SK-MEL-5 (cell line): ENCODE measurements around the gene NKAIN2. TPM values are rescaled to one million over a fixed set of nuclear protein-coding genes. Genes with fewer than 3 reads are reported as not detected.

Experiments used
- DNase-seq: peaks from one replicate; pipeline ENCODE4 v3.0.0-alpha.2; 2016; ENCODE audit warnings: low read depth, low spot score
- in situ Hi-C: cut with HindIII; loops from 2 replicates; pipeline ENCODE4 v1.10.0; 2016; ENCODE audit warnings: low sequenced_read_pairs, high pct_unique_total_duplicates, low pct_unique_long_range_greater_than_20kb
- total RNA-seq: library from RNA; depleted of rRNA; stranded (reverse); fragments of >200 nt; shearing (Covaris generic); gene quantifications from 2 replicates; pipeline ENCODE4 v1.2.3, GENCODE V29; 2014

The NKAIN2 gene
- total RNA-seq, 1 experiment from 2014 or later: not detected

DNA sequence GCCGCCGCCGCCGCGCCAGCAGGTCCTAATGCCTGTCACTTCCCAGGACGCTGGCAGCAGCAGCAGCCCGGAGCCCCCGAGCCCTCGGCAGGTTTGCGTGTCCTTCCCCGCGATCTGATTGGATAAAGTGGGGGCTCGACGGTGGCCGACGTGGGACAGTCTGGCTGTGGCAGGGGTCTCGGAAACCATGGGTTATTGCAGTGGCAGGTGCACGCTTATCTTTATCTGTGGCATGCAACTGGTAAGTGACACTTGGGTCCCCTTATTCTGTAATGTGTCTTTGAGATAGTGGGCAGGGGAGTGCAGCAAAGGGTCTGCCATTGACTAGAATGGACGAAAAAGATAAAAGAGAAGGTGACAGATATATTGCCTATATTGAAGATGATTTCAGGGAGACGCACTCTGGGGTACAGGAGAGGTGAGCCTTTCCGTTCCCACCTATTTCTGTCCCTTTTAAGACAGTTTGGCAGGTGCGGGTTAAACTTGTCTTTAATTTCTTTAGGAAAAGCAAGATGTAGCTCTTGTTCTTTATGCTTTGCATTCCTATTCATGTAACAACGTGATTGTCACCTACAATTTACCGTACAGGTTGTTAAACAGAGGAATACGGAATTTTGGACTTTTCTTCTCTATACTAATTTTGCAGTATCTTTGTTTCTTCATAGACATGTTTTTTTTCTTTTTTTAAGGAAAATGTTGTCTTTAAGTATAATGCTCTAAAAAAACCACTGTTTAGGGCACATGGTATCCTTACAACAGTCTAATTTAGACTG is 535 bp downstream of the NKAIN2 start:
- no peak for DNase-seq
- in situ Hi-C loops: no loop called here

DNA sequence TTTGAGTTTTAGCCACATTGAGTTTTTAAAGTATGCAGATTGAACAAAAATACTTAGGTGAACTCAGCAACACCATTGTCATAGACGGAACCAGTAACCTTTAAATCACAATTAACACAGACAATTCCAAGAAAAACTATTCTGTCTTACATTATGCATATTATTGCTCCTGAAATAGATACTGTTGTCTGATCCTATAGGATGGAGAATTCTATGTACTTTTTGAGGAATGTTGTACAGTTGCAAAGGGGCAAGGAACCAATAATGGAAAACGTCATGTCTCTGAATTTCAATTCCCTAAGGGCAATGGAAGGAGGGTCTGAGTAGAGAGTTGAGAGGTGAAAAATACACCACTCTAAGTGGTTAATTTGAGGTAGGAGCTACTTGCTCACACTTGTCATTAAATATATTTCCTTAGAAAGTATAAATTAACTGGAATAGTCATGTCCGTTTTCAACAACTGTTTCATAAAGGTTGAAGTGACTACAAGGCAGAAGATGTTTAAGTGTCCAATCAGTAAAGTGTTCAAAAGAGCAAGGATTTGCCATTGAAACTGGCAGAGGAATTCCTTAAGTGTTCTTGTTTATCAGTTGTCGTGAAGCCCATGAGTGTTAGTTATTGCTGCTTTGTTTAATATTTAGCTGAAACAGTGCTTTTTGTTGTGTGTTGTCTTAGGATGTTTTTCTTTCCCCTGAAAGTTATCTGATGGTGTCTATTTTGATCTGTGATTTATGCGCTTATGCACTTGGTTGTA is 1.3 kb downstream of the NKAIN2 start:
- no peak for DNase-seq
- in situ Hi-C loops: no loop called here

DNA sequence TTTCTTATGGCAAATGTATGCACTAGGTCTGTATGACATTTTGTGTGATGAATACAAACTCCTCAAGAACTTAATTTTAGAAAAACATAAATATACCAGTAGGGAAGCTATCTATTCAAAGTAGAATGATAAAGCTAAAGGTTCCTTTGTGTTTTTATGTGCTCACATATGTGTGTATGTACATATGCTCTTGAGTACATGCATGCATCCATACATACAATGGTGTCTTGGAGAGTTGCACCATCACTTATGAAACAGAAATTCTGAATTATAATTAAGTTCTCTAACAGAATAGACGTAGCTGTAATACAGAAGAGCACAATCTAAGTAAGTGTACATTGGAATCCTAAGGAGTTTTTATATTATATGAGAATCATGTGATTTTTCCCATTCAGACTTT is 2.3 kb downstream of the NKAIN2 start:
- in situ Hi-C loops: no loop called here

DNA sequence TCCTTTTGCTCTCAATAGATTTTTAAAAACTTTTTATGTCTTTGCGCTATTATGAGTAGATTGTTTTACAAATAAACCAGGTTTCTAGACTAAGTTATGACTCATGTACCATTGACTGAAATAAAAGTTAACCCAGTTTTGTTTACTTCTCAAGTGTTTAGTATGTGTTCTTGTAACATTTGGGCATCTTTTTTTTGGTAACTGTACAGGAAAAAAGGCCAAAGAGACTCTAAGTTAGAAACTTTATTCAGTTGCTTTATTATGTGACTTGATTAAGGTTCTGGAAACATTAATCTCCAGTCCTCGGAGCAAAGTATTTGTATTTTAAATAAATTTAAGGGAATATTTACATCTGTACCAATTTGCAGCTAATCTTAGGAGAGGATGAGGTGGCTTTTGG is 2.9 kb downstream of the NKAIN2 start:
- DNase-seq: no peak
- in situ Hi-C loops: no loop called here

More for the DNA sequence above, 2.3 kb downstream of the NKAIN2 start:
- no peak for DNase-seq

DNA sequence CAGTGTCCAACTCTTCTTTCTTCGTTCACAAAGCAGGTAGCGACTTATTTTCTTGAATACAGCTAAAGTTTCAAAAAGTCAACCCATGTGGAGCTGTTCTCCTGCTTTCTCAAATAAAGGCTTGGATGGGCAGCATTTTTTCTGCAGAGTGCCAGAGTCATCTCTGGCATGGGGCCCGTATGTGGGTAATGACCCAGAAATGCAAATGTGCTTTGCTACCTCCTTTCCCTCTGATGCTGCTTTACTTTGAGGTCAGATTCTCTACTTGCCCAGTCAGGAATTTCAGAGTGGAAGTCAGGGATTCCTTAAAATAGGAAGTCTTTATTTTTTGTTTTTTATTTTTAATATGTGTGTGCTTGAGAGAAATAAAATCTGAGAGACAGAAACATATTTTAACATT is 4.9 kb downstream of the NKAIN2 start:
- in situ Hi-C loops: no loop called here
- DNase-seq: no peak

DNA sequence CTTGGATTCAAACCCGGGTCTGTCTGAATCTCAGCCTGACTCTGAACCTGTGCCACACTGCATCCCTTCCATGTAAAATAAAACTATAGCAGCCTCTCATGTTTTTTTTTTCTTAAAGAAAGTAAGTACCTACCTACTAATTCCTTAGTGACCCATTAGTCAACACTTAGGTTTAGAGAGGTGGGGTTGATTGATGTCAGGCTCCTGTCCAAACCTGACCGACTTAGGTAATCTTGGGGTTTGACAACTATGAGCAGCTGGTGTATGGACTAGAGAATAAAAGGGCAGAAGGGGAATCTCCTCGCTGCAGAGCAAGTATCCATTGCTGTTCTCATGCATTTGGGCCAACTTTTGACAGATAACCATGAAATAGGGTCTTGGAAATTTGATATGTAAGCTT is 6.5 kb downstream of the NKAIN2 start:
- DNase-seq: no peak
- in situ Hi-C loops: no loop called here

DNA sequence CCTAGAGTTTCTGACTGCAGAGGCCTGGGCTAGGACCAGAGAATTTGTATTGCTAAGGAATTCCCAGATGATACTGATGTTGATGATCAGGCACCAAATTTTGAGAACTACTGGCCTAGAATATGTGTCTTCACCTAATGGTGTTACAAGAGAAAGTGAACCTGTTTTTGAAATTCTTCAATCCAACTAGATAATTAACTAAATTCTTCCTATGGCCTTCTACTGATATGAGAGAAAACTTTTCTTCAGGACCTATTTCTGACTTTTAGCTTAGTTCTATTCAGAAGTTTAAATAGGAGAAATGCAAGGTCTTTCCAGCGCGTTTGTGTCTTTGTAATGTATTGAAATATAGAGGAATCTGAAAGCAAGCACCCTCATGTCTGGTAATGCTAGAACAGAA is 7.3 kb downstream of the NKAIN2 start:
- in situ Hi-C loops: no loop called here
- no peak for DNase-seq

DNA sequence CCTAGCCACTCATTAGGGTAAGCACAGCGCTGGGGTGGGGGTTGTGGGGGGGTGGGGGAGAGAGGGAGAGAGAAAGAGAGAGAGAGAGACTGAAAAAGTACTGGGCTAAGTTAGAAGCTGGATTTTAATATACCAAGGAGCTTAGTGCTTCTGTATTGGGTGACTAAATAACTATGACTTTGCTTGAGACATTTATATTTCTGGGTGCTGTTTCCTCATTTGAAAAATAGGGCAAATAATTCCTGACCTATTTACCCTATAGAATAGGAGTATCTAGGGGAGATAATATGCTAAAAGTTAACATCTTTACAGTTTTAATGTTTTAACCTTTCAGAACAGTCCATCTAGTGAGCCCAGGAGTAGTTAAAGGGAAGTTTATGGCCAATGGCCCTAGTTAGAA is 7.7 kb downstream of the NKAIN2 start:
- DNase-seq: no peak
- in situ Hi-C loops: no loop called here

DNA sequence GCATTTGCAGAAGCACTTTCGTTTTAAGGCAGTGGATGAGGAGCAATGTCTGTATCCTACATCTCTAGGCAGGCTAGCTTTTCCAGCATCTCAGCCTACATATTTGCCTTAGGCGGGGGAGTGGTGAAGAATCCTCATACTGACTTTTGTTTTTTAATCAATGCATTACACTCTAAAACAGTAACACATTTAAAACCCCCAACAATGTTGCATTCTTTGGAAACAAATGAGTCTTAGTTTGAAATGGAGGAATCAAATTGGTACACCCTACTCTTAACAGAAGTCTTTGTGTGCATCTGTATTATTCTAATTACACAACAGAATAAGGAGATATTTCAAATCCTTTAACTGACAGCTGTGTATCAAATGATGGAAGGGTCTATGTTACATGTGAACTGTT is 9.0 kb downstream of the NKAIN2 start:
- in situ Hi-C loops: no loop called here
- peak; percentile 7 for DNase-seq

DNA sequence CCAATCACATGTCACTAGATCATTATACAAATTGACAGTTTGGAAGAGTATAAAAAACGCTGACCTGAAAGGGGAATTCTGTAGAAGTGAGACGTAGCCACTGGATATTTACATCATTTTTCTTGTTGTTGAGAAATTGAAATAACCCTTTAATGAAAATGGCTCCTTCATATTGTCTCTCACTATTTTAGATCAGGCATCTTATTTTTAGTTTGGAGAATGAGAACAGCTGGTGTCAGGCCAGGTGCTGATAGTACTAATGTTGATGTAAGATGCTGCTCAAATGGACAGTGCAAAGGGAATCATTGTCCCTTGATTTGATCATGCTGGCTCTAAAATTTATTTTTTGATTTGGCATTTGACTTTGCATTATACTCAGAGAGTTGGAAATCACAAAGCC is 17.4 kb downstream of the NKAIN2 start:
- no peak for DNase-seq
- in situ Hi-C loops: no loop called here

DNA sequence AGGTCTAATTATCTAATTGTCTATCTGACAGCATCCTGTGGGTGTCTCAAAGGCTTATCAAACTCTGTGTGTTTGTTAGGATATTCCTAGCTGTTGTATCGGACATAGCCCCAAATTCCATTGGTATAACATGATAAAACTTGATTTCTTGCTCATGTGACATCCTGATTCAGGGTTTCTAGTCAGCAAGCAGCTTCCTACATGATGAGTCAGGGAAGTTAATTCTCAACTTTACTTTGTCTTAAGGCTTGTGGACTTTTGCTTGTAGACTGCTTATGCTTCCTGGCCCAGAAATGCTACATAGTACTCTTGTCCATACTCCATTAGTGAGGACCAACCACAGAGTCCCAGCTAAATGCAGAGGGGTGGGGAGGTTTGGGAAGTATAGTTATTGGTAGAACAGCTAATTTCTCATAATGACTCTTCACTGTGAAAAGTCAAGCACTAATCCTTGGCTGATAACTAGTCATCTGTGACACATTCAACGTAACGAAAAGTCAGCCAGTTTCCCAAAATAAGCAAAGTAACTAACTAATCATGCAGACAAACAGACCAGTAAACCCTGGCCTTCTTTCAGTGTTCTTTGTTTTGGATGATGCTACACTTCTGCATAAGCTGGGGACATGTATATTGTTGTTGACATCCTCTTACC is 25.8 kb downstream of the NKAIN2 start:
- no peak for DNase-seq
- in situ Hi-C loops: no loop called here

DNA sequence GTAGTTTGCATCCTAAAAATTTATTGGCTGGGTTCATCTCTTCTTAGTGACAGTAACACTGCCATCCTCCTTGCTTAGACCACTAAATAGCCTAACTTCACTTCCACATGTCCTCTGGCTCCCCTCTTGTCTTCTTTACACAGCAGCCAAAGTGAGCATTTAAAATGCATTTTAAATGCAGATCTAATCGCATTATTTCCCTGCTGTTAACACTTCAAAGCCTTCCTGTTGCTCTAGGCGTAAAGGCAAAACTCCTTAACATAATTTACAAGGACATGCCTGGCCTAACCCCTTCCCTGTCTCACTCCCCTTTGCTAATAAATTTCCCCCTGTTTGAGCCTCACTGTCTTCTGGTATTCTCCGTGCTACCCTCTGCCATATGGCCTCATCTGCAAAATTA is 26.5 kb downstream of the NKAIN2 start:
- in situ Hi-C loops: no loop called here
- DNase-seq: no peak

DNA sequence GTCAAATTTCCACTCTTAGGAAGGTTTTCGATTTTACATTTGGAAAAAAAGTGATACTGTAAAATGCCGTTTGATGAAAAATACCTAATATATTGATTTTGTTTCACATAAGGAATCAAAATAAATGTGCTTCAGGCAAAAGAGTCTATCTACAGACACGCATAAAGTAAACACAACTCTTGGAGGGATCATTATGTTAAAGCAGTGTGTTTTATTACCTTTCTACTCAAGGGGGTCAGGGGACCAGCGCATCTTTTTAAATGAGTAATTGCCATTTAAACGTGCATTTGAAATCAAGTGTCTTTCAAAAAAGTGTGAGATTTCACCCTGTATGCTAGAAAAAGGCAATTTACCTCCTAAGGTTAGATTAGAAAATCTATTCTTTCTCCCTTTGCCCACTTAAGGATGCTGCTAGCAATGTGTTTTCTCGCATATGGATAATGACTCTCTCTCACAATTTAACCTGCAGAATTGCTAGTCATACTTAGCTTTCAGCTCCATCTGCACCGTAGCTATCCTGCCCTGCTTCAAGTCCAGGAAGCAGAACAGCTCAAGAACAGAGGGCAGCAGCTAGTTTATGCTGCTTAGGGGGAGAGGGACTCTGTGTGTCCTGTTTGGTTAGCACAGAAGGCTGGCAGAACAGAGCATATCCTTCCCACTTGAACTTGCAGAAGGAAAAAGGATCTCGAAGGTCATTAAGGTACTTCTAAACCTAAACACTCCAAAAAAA is 35.0 kb downstream of the NKAIN2 start:
- in situ Hi-C loops: no loop called here
- no peak for DNase-seq

DNA sequence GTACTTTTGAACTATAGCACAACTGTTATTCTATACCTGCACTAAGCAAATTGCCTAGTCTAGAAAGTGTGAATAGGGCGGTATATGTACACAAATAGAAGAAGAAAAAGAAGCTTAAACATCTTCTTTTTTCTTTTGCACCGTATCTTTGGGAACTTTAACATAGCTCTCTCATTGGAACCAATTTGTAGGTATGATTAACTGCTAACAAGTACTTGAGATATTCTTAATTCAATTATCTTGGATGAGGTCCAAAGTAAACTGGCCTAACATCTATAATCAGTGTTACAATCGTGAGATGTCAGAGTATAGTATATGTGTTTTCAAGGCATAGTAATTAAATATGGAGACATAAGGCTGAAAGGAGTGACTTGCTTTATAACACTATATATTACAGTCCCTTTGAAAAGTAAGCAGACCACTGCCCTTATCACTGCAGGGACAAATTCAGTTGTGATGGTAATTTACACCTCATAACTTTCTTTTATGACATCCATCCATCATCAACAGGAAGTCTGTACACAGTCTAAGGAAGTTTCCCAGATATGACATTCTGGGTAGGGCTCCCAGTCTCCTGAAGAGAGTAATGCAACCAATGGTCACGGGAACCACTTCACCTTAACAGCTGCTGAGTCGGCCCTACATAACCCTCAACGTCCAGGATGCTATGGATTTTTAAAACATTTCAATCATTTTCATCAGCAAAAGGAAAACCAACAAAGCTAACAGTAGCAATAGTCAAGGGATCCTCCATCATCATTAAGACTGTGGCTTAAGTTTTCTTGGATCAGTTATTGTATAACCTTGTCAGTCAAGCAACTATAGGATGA is 37.6 kb downstream of the NKAIN2 start:
- in situ Hi-C loops: no loop called here

DNA sequence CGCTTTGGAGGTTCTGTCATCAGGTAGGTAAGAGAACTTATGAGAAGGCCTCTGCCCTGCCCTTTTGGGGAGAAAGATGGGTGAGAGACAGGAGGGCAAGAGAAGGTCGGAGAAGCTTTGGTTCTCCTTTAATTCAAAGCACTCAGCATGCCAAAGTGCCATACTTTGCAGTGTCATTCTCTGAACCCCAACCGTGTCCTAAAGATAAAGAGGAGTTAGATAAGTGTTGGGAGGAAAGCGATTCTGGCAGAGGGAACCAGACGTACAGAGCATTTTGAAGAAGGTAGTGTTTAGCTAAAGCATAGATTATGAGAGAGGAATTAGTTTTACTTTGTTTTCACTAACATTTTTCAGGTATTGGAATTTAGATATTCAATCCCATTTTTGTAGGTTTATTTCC is 40.3 kb downstream of the NKAIN2 start:
- in situ Hi-C loops: no loop called here

More for the DNA sequence above, 37.6 kb downstream of the NKAIN2 start:
- DNase-seq: no peak

DNA sequence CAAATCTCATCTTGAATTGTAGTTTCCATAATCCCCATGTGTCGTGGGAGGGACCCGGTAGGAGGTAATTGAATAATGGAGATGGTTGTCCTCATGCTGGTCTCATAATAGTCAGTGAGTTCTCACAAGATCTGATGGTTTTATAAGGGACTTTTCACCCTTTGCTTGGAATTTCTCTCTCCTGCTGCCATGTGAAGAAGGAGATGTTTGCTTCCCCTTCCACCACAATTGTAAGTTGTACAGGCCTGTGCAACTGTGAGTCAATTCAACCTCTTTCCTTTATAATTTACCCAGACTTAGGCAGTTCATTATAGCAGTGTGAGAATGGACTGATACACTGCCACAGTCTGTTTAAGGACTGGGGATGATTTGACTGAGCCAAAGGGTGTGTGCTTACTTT is 44.7 kb downstream of the NKAIN2 start:
- no peak for DNase-seq
- in situ Hi-C loops: no loop called here

More for the DNA sequence above, 40.3 kb downstream of the NKAIN2 start:
- DNase-seq: no peak

DNA sequence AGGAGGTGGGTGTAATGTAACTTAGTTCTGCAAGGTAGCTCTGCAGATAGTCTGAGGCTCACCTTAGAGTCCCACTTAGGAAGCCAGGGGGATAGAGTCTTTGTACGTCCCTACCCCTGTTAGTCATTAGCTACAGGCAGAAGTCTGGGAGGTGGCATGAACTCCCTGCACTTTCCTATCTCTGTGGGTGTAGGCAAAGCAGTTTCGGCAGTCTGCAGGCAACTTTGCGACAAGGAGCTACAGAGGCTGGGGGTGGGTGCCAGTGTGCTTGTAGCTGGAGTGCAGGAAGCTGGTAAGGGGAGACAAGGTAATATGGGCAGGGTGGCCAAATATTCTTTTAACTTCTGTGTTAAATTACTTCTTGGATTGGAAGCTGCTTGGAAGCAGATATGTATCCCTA is 45.7 kb downstream of the NKAIN2 start:
- in situ Hi-C loops: no loop called here
- no peak for DNase-seq
